GM19043 (cell line): ENCODE data around the gene BAZ2B.
"Not testable (repeated sequence)": the region's sequence is repeated elsewhere in the genome, so short reads cannot be mapped to it uniquely, and the experiment has no call there.

Source experiments
- ATAC-seq: cut with Tn5 transposase; IDR thresholded peaks from one replicate; pipeline ENCODE4 v1.9.1; 2021; ENCODE audit warnings: low read depth; ENCODE audit not compliant: unreplicated experiment

The BAZ2B gene

GRCh38 chr2:159616286-159616701, at the start of gene BAZ2B:
BAZ2B (minus strand) TSS chr2:159616548; CDS start chr2:159478719, 137,829 bp downstream.
- no peak for ATAC-seq

GRCh38 chr2:159661286-159661685, 44.9 kb upstream of the BAZ2B start:
- no peak for ATAC-seq

- no peak for ATAC-seq
Measured at GRCh38 chr2:159658881-159659873, 42.8 kb upstream of the BAZ2B start.

- no peak for ATAC-seq
Measured at GRCh38 chr2:159653962-159654361, 37.6 kb upstream of the BAZ2B start.

GRCh38 chr2:159651884-159652283, 35.5 kb upstream of the BAZ2B start:
- no peak for ATAC-seq

- no peak for ATAC-seq
Measured at GRCh38 chr2:159650574-159650973, 34.2 kb upstream of the BAZ2B start.

GRCh38 chr2:159648643-159649042, 32.3 kb upstream of the BAZ2B start:
- ATAC-seq, result no peak

- no peak for ATAC-seq
Measured at GRCh38 chr2:159647667-159648066, 31.3 kb upstream of the BAZ2B start.

GRCh38 chr2:159640176-159640575, 23.8 kb upstream of the BAZ2B start:
- ATAC-seq, result no peak

GRCh38 chr2:159639712-159640111, 23.4 kb upstream of the BAZ2B start:
- no peak for ATAC-seq

- ATAC-seq, result no peak
Measured at GRCh38 chr2:159639071-159639470, 22.7 kb upstream of the BAZ2B start.

GRCh38 chr2:159637988-159638501, 21.7 kb upstream of the BAZ2B start:
- ATAC-seq, result no peak

- no peak for ATAC-seq
Measured at GRCh38 chr2:159637240-159637639, 20.9 kb upstream of the BAZ2B start.

- no peak for ATAC-seq
Measured at GRCh38 chr2:159635006-159635789, 18.9 kb upstream of the BAZ2B start.

- ATAC-seq, result no peak
Measured at GRCh38 chr2:159633219-159633618, 16.9 kb upstream of the BAZ2B start.

- ATAC-seq, result not testable (repeated sequence)
Measured at GRCh38 chr2:159625628-159626027, 9.3 kb upstream of the BAZ2B start.

GRCh38 chr2:159623436-159623835, 7.1 kb upstream of the BAZ2B start:
- ATAC-seq, result no peak

- no peak for ATAC-seq
Measured at GRCh38 chr2:159622966-159623365, 6.6 kb upstream of the BAZ2B start.

- no peak for ATAC-seq
Measured at GRCh38 chr2:159620796-159621195, 4.4 kb upstream of the BAZ2B start.

GRCh38 chr2:159617646-159618045, 1.3 kb upstream of the BAZ2B start:
- no peak for ATAC-seq

- ATAC-seq, result no peak
Measured at GRCh38 chr2:159617100-159617499, 752 bp upstream of the BAZ2B start.
